Lung (tissue), 12 donors: ENCODE measurements around the gene NCBP3. TPM values are rescaled to one million over a fixed set of nuclear protein-coding genes. Genes with fewer than 3 reads are reported as not detected.

Experiments used
- ATAC-seq: fragments of 200-7000 bp; cut with Tn5 transposase; one replicate; pipeline ENCODE4 v1.9.1; 2020; ENCODE audit warnings: moderate number of reproducible peaks; ENCODE audit not compliant: insufficient read depth, low FRiP score
- DNase-seq, 3 donors: peaks; one replicate each; pipeline ENCODE4 v3.0.0-alpha.2; 2013 to 2017
- H3K27ac ChIP-seq, 2 donors: one replicate each; pipeline ENCODE4 v1.5.1; 2013; ENCODE audit warnings: mild to moderate bottlenecking in 2 of 2, moderate library complexity in 2 of 2, control low read depth in 1 of 2, inconsistent platforms in 1 of 2, low read depth in 1 of 2, low read length in 1 of 2
- H3K27me3 ChIP-seq, 3 donors: one replicate each; pipeline ENCODE4 v1.5.1; 2013; ENCODE audit warnings: low read length in 2 of 3; ENCODE audit not compliant: control insufficient read depth in 3 of 3, insufficient read depth in 3 of 3
- H3K36me3 ChIP-seq, 4 donors: one replicate each; pipeline ENCODE4 v1.5.1; 2013; ENCODE audit warnings: low read length in 4 of 4, mild to moderate bottlenecking in 1 of 4, moderate library complexity in 1 of 4; ENCODE audit not compliant: control insufficient read depth in 4 of 4, insufficient read depth in 4 of 4
- H3K4me1 ChIP-seq, 5 donors: one replicate each; pipeline ENCODE4 v1.5.1; 2013; ENCODE audit warnings: low read length in 5 of 5, mild to moderate bottlenecking in 2 of 5, moderate library complexity in 1 of 5; ENCODE audit not compliant: control insufficient read depth in 5 of 5, insufficient read depth in 5 of 5
- H3K4me3 ChIP-seq: one replicate; pipeline ENCODE4 v1.5.1; 2013; ENCODE audit warnings: mild to moderate bottlenecking, control low read depth, moderate library complexity
- H3K9ac ChIP-seq, 2 donors: one replicate each; pipeline ENCODE4 v1.5.1; 2013; ENCODE audit warnings: low read length in 2 of 2, control low read depth in 1 of 2; ENCODE audit not compliant: insufficient read depth in 1 of 2
- H3K9me3 ChIP-seq, 4 donors: one replicate each; pipeline ENCODE4 v1.5.1; 2013; ENCODE audit warnings: low read length in 3 of 4, mild to moderate bottlenecking in 1 of 4, moderate library complexity in 1 of 4; ENCODE audit not compliant: control insufficient read depth in 4 of 4, insufficient read depth in 3 of 4
- WGBS, 2 donors: extraction: QIAGEN DNeasy Blood & Tissue Kit; methylation state at CpG; one replicate each; pipeline ENCODE4 v1.1.7; 2013; 5-methylcytosine and 5-hydroxymethylcytosine counted together
- polyA plus RNA-seq, 2 donors: library from polyadenylated mRNA; stranded (reverse); fragments of 200-250 nt; gene quantifications; one replicate each; pipeline ENCODE4 v1.2.1, GENCODE V29; 2013
- total RNA-seq, 2 donors: library from RNA; depleted of rRNA in 1 of 2; stranded (reverse); fragments of >200 nt in 1 of 2; gene quantifications; one replicate each; pipeline ENCODE4 v1.2.1, GENCODE V29; 2014 to 2021
- TF ChIP-seq, protein P1 (sequence below): IDR thresholded peaks from 2 replicates; pipeline ENCODE4 v1.5.1; 2012; ENCODE audit warnings: mild to moderate bottlenecking; ENCODE audit errors: control extremely low read depth, extremely low read depth
- donor health status: control.
- donor health status: control.
- donor health status: Bipolar disorder and iron deficiency.
- donor health status: healthy.
- donor health status: DM: yes; HTN: yes; CAD: no.

The NCBP3 gene
- total and polyA plus RNA-seq, 4 donors: 15.9 to 49.4 (median 26.0) TPM

GRCh38 chr17:3754066-3754457, 92.0 kb downstream of the NCBP3 start:
- H3K36me3 ChIP-seq: no peaks in the 10 kb centered on the region
- TF ChIP-seq, protein P1, sequence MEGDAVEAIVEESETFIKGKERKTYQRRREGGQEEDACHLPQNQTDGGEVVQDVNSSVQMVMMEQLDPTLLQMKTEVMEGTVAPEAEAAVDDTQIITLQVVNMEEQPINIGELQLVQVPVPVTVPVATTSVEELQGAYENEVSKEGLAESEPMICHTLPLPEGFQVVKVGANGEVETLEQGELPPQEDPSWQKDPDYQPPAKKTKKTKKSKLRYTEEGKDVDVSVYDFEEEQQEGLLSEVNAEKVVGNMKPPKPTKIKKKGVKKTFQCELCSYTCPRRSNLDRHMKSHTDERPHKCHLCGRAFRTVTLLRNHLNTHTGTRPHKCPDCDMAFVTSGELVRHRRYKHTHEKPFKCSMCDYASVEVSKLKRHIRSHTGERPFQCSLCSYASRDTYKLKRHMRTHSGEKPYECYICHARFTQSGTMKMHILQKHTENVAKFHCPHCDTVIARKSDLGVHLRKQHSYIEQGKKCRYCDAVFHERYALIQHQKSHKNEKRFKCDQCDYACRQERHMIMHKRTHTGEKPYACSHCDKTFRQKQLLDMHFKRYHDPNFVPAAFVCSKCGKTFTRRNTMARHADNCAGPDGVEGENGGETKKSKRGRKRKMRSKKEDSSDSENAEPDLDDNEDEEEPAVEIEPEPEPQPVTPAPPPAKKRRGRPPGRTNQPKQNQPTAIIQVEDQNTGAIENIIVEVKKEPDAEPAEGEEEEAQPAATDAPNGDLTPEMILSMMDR: no peak
- H3K9ac ChIP-seq: no peak overlapping the region
- ATAC-seq (no peak), DNase-seq (no peak)
- H3K27me3 ChIP-seq: no peaks in the 10 kb centered on the region
- H3K9me3 ChIP-seq: no peaks in the 10 kb centered on the region
- H3K4me3 ChIP-seq: no peak overlapping the region
- H3K27ac ChIP-seq: no peak overlapping the region
- peaks cover 0 to 3% (median 0%) of the 10 kb centered on the region in 5 donors for H3K4me1 ChIP-seq
- 87 to 91% methylated on average over 18 of the region's 18 CpGs for WGBS, 2 donors

GRCh38 chr17:3753624-3754023, 92.4 kb downstream of the NCBP3 start:
- Histone ChIP-seq H3K27ac (no peak overlapping the region), H3K9ac (no peak overlapping the region), H3K36me3 (no peaks in the 10 kb centered on the region), H3K27me3 (no peaks in the 10 kb centered on the region), H3K4me1 (peaks cover 0 to 3% (median 0%) of the 10 kb centered on the region in 5 donors), H3K9me3 (no peaks in the 10 kb centered on the region), H3K4me3 (no peak overlapping the region)
- TF ChIP-seq, protein P1: no peak
- WGBS, 2 donors: 76 to 78% methylated on average over 12 of the region's 12 CpGs
- DNase-seq (no peak), ATAC-seq (no peak)

Other genes starting within 250 kb of the NCBP3 start
- gene TRPV1, start 236.8 kb downstream of the NCBP3 start, total RNA-seq: 1 to 10 TPM; 3.4 to 6.6 TPM
- gene TRPV1, start 236.8 kb downstream of the NCBP3 start, polyA plus RNA-seq: 1 to 10 TPM; 1.4 to 2.6 TPM
- gene SHPK, start 210.0 kb downstream of the NCBP3 start, total RNA-seq: 10 to 100 TPM; 15.9 to 16.8 TPM
- 1 to 10 TPM; 4.9 to 6.7 TPM for gene SHPK, start 210.0 kb downstream of the NCBP3 start, polyA plus RNA-seq
- gene CTNS, start 209.5 kb downstream of the NCBP3 start, total RNA-seq: 10 to 100 TPM; 14.3 to 24.9 TPM
- gene CTNS, start 209.5 kb downstream of the NCBP3 start, polyA plus RNA-seq: 10 to 100 TPM in 1 of 2 donors, 1 to 10 TPM in 1; 7.7 to 24.1 TPM
- 100 to 1,000 TPM in 1 of 2 donors, 10 to 100 TPM in 1; 71.0 to 146 TPM for gene TAX1BP3, start 177.7 kb downstream of the NCBP3 start, total RNA-seq
- gene TAX1BP3, start 177.7 kb downstream of the NCBP3 start, polyA plus RNA-seq: 100 to 1,000 TPM in 1 of 2 donors, 10 to 100 TPM in 1; 69.7 to 123 TPM
- gene EMC6, start 177.4 kb downstream of the NCBP3 start, total RNA-seq: 10 to 100 TPM; 10.9 to 40.0 TPM
- 10 to 100 TPM; 85.0 to 93.4 TPM for gene EMC6, start 177.4 kb downstream of the NCBP3 start, polyA plus RNA-seq
- 1 to 10 TPM; 2.0 to 4.7 TPM for gene P2RX5, start 150.1 kb downstream of the NCBP3 start, total RNA-seq
- 1 to 10 TPM; 1.3 to 4.7 TPM for gene P2RX5, start 150.1 kb downstream of the NCBP3 start, polyA plus RNA-seq
- gene HASPIN, start 122.3 kb downstream of the NCBP3 start, total RNA-seq: 1 to 10 TPM in 1 of 2 donors, under 1 TPM in 1; 0.55 to 1.1 TPM
- gene HASPIN, start 122.3 kb downstream of the NCBP3 start, polyA plus RNA-seq: under 1 TPM; 0.24 to 0.47 TPM
- 10 to 100 TPM; 16.8 to 21.3 TPM for gene ITGAE, start 45.1 kb downstream of the NCBP3 start, total RNA-seq
- gene ITGAE, start 45.1 kb downstream of the NCBP3 start, polyA plus RNA-seq: 10 to 100 TPM; 34.0 to 37.3 TPM
- 10 to 100 TPM in 1 of 2 donors, 1 to 10 TPM in 1; 3.8 to 14.9 TPM for gene CAMKK1, start 46.8 kb upstream of the NCBP3 start, total RNA-seq
- 10 to 100 TPM in 1 of 2 donors, 1 to 10 TPM in 1; 7.9 to 11.0 TPM for gene CAMKK1, start 46.8 kb upstream of the NCBP3 start, polyA plus RNA-seq
- 10 to 100 TPM in 1 of 2 donors, 1 to 10 TPM in 1; 4.6 to 16.4 TPM for gene P2RX1, start 70.2 kb upstream of the NCBP3 start, total RNA-seq
- 10 to 100 TPM in 1 of 2 donors, 1 to 10 TPM in 1; 7.0 to 14.0 TPM for gene P2RX1, start 70.2 kb upstream of the NCBP3 start, polyA plus RNA-seq
- 10 to 100 TPM; 19.0 to 64.6 TPM for gene ATP2A3, start 118.2 kb upstream of the NCBP3 start, total RNA-seq
- gene ATP2A3, start 118.2 kb upstream of the NCBP3 start, polyA plus RNA-seq: 10 to 100 TPM; 16.6 to 31.9 TPM